ENCODE measurements around the gene FKBP6.

- TF ChIP-seq MAFF (IDR thresholded peaks at IDR 0.05; ENCODE audit: low read depth, low read length) (no peak), MEIS1 (CRISPR knock-in tag; IDR thresholded peaks at IDR 0.05; ENCODE audit: borderline replicate concordance) (no peak)
Measured at GRCh38 chr7:73351447-73352167, 23.6 kb downstream of the FKBP6 start.

Measured in HepG2 (cell line).